Liver (tissue), 9 donors: ENCODE measurements around the gene PPFIBP2. TPM values are rescaled to one million over a fixed set of nuclear protein-coding genes. Genes with fewer than 3 reads are reported as not detected.

ENCODE experiments used
- DNase-seq: peaks from one replicate; pipeline ENCODE4 v3.0.0-alpha.2; 2017; ENCODE audit warnings: low spot score
- H3K27ac ChIP-seq, 2 donors: one replicate each; pipeline ENCODE4 v1.7.0; 2013; ENCODE audit warnings: inconsistent platforms in 2 of 2, low read length in 2 of 2, control low read depth in 1 of 2, low read depth in 1 of 2, mild to moderate bottlenecking in 1 of 2
- H3K27me3 ChIP-seq, 4 donors: one replicate each; pipeline versions ENCODE4 v1.6.1 to v1.7.0; 2013; ENCODE audit warnings: low read length in 3 of 4, inconsistent platforms in 1 of 4, mild to moderate bottlenecking in 1 of 4, moderate library complexity in 1 of 4; ENCODE audit not compliant: control insufficient read depth in 4 of 4, insufficient read depth in 4 of 4
- H3K36me3 ChIP-seq, 4 donors: one replicate each; pipeline versions ENCODE4 v1.6.1 to v1.7.0; 2013; ENCODE audit warnings: low read length in 3 of 4, mild to moderate bottlenecking in 3 of 4, low read depth in 1 of 4, moderate library complexity in 1 of 4; ENCODE audit not compliant: control insufficient read depth in 4 of 4, insufficient read depth in 3 of 4
- H3K4me1 ChIP-seq, 4 donors: one replicate each; pipeline versions ENCODE4 v1.6.1 to v1.7.0; 2013; ENCODE audit warnings: low read length in 3 of 4, mild to moderate bottlenecking in 3 of 4, moderate library complexity in 1 of 4; ENCODE audit not compliant: control insufficient read depth in 4 of 4, insufficient read depth in 4 of 4
- H3K4me3 ChIP-seq, 3 donors: one replicate each; pipeline versions ENCODE4 v1.6.1 to v1.7.0; 2013; ENCODE audit warnings: low read length in 3 of 3, control low read depth in 1 of 3, low read depth in 1 of 3, mild to moderate bottlenecking in 1 of 3
- H3K9ac ChIP-seq, 2 donors: one replicate each; pipeline ENCODE4 v1.7.0; 2013; ENCODE audit warnings: low read length in 2 of 2, mild to moderate bottlenecking in 2 of 2, moderate library complexity in 2 of 2, control low read depth in 1 of 2, low read depth in 1 of 2
- H3K9me3 ChIP-seq, 4 donors: one replicate each; pipeline versions ENCODE4 v1.6.1 to v1.7.0; 2013; ENCODE audit warnings: low read length in 3 of 4; ENCODE audit not compliant: control insufficient read depth in 4 of 4
- EGR1 ChIP-seq, 2 donors: IDR thresholded peaks; 2 replicates each; pipeline ENCODE4 v1.6.1; 2016 to 2018; ENCODE audit warnings: antibody characterized with exemption in 2 of 2, low read depth in 2 of 2
- FOXA1 ChIP-seq: IDR thresholded peaks from 2 replicates; pipeline ENCODE4 v1.6.1; 2016; ENCODE audit warnings: antibody characterized with exemption
- FOXA2 ChIP-seq: IDR thresholded peaks from 2 replicates; pipeline ENCODE4 v1.6.1; 2016; ENCODE audit warnings: antibody characterized with exemption
- GABPA ChIP-seq, 2 donors: IDR thresholded peaks in 1 of 2; conservative IDR thresholded peaks in 1 of 2; 2 replicates each; pipeline ENCODE4 v1.6.1; 2016; ENCODE audit warnings: antibody characterized with exemption in 2 of 2, mild to moderate bottlenecking in 1 of 2, moderate library complexity in 1 of 2
- HNF4A ChIP-seq, 2 donors: conservative IDR thresholded peaks; 2 replicates each; pipeline ENCODE4 v1.6.1; 2016; ENCODE audit warnings: antibody characterized with exemption in 2 of 2, mild to moderate bottlenecking in 2 of 2
- HNF4G ChIP-seq: IDR thresholded peaks from 2 replicates; pipeline ENCODE4 v1.6.1; 2016; ENCODE audit warnings: antibody characterized with exemption
- JUND ChIP-seq, 2 donors: IDR thresholded peaks; 2 replicates each; pipeline ENCODE4 v1.6.1; 2016; ENCODE audit warnings: antibody characterized with exemption in 2 of 2
- NR2F2 ChIP-seq: IDR thresholded peaks from 2 replicates; pipeline ENCODE4 v1.6.1; 2016; ENCODE audit warnings: antibody characterized with exemption
- RAD21 ChIP-seq, 2 donors: IDR thresholded peaks; 2 replicates each; pipeline ENCODE4 v1.6.1; 2016; ENCODE audit warnings: antibody characterized with exemption in 2 of 2, mild to moderate bottlenecking in 2 of 2
- RXRA ChIP-seq, 2 donors: IDR thresholded peaks; 2 replicates each; pipeline ENCODE4 v1.6.1; 2017 to 2018; ENCODE audit warnings: antibody characterized with exemption in 2 of 2, mild to moderate bottlenecking in 1 of 2
- SP1 ChIP-seq: IDR thresholded peaks from 2 replicates; pipeline ENCODE4 v1.6.1; 2018; ENCODE audit warnings: antibody characterized with exemption, mild to moderate bottlenecking
- TAF1 ChIP-seq: conservative IDR thresholded peaks from 2 replicates; pipeline ENCODE4 v1.6.1; 2016; ENCODE audit warnings: antibody characterized with exemption, mild to moderate bottlenecking
- YY1 ChIP-seq: IDR thresholded peaks from 2 replicates; pipeline ENCODE4 v1.6.1; 2016; ENCODE audit warnings: antibody characterized with exemption, mild to moderate bottlenecking
- WGBS: extraction: QIAGEN DNeasy Blood & Tissue Kit; methylation state at CpG from one replicate; pipeline ENCODE4 v1.1.7; 2013; 5-methylcytosine and 5-hydroxymethylcytosine counted together
- polyA plus RNA-seq, 2 donors: library from polyadenylated mRNA; stranded (reverse) in 1 of 2; unstranded in 1 of 2; fragments of 200-250 nt in 1 of 2; fragments of >200 nt in 1 of 2; fragmentation: Nextera tagmentation in 1 of 2; extraction: Ambion mirVana in 1 of 2; gene quantifications; one replicate each; pipeline versions ENCODE4 v1.2.1 to v1.2.3, GENCODE V29; 2013 to 2015
- total RNA-seq, 2 donors: library from RNA; depleted of rRNA; stranded (reverse); fragments of >200 nt; gene quantifications; one replicate each; pipeline ENCODE4 v1.2.3, GENCODE V29; 2014
- TF ChIP-seq, protein P1 (sequence below): fragments of 150-350 bp; IDR thresholded peaks from 2 replicates; pipeline ENCODE4 v1.5.1; 2017; ENCODE audit warnings: improper control_type of control experiment, low read depth, low read length; ENCODE audit not compliant: missing input control
- TF ChIP-seq, protein P2 (sequence below): IDR thresholded peaks from 2 replicates; pipeline ENCODE4 v1.6.1; 2016; ENCODE audit warnings: antibody characterized with exemption
- TF ChIP-seq, protein P3 (sequence below): IDR thresholded peaks from 2 replicates; pipeline ENCODE4 v1.6.1; 2016; ENCODE audit warnings: antibody characterized with exemption
- TF ChIP-seq, protein P4 (sequence below): IDR thresholded peaks from 2 replicates; pipeline ENCODE4 v1.6.1; 2016; ENCODE audit warnings: antibody characterized with exemption
- TF ChIP-seq, protein P5 (sequence below): IDR thresholded peaks from 2 replicates; pipeline ENCODE4 v1.6.1; 2016; ENCODE audit warnings: antibody characterized with exemption, mild to moderate bottlenecking
- donor health status: healthy.
- donor health status: healthy.
- donor health status: healthy.
- donor health status: healthy.
- donor health status: healthy.

Gene PPFIBP2
- total and polyA plus RNA-seq, 4 donors = 19.6 to 80.0 (median 23.2) TPM

DNA sequence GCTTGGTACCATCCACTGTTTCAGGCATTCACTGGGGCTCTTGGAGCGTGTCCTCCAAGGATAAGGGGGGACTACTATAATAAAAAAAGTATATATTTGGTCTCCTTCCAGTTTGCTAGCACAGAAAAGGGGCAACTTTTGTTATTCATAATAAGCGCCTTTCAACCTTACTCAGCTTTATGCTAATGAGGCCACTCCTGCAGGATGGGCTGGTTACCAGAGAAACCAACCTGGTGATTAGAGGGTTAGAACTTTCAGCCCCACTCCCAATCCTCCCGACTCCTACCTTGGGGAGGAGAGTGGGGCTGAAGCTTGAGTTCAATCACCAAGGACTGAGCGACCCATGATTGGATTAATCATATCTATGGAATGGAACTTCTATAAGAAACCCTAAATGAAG, 31.8 kb downstream of the PPFIBP2 start (continued):
- TF ChIP-seq GABPA (IDR thresholded peaks at IDR 0.05 in 1 of 2, conservative IDR thresholded peaks at IDR 0.05 in 1 of 2) (no peak), SP1 (no peak), YY1 (no peak), TAF1 (no peak), HNF4A (conservative IDR thresholded peaks at IDR 0.05) (no peak), RXRA (IDR thresholded peaks at IDR 0.05) (no peak), NR2F2 (no peak)
- TF ChIP-seq, protein P1, sequence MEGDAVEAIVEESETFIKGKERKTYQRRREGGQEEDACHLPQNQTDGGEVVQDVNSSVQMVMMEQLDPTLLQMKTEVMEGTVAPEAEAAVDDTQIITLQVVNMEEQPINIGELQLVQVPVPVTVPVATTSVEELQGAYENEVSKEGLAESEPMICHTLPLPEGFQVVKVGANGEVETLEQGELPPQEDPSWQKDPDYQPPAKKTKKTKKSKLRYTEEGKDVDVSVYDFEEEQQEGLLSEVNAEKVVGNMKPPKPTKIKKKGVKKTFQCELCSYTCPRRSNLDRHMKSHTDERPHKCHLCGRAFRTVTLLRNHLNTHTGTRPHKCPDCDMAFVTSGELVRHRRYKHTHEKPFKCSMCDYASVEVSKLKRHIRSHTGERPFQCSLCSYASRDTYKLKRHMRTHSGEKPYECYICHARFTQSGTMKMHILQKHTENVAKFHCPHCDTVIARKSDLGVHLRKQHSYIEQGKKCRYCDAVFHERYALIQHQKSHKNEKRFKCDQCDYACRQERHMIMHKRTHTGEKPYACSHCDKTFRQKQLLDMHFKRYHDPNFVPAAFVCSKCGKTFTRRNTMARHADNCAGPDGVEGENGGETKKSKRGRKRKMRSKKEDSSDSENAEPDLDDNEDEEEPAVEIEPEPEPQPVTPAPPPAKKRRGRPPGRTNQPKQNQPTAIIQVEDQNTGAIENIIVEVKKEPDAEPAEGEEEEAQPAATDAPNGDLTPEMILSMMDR = no peak
- TF ChIP-seq, protein P2, sequence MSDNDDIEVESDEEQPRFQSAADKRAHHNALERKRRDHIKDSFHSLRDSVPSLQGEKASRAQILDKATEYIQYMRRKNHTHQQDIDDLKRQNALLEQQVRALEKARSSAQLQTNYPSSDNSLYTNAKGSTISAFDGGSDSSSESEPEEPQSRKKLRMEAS = no peak

DNA sequence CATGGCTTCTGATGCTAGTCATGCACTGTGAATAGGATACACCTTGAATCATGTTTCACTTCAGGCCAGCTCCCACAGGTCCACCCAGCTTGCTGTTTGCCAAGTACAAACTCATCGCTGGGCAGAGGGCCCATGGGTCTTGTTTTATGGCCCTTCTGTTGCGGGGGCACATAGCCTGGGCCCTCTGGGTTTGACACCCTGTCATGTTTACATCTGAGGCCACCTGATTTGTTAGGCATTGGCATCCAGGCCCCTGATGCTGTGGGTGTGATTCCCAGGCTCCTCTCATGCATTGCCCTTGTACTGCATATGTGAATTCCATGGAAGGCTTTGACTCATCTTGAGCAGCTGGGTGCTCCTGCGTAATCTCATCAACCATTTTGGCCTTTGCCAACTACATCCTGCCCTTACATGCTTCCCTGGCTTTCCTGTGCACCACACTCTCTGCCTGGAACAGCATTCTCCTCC, 32.6 kb downstream of the PPFIBP2 start:
- H3K36me3 ChIP-seq = peaks cover 0 to 5% (median 4%) of the 10 kb centered on the region in 4 donors
- no peak for DNase-seq
- WGBS = 95% methylated on average over 3 of the region's 3 CpGs

More for the DNA sequence above, 32.6 kb downstream of the PPFIBP2 start:
- TF ChIP-seq RXRA (IDR thresholded peaks at IDR 0.05) (no peak), NR2F2 (no peak), GABPA (IDR thresholded peaks at IDR 0.05 in 1 of 2, conservative IDR thresholded peaks at IDR 0.05 in 1 of 2) (no peak), FOXA2 (no peak), SP1 (no peak), TAF1 (no peak), HNF4A (conservative IDR thresholded peaks at IDR 0.05) (no peak), RAD21 (IDR thresholded peaks at IDR 0.05) (no peak), EGR1 (IDR thresholded peaks at IDR 0.05; ENCODE audit: low read depth in 2 of 2) (no peak), YY1 (no peak), HNF4G (no peak), FOXA1 (no peak), JUND (IDR thresholded peaks at IDR 0.05) (no peak)
- TF ChIP-seq, protein P3, sequence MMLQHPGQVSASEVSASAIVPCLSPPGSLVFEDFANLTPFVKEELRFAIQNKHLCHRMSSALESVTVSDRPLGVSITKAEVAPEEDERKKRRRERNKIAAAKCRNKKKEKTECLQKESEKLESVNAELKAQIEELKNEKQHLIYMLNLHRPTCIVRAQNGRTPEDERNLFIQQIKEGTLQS = no peak
- TF ChIP-seq, protein P4, sequence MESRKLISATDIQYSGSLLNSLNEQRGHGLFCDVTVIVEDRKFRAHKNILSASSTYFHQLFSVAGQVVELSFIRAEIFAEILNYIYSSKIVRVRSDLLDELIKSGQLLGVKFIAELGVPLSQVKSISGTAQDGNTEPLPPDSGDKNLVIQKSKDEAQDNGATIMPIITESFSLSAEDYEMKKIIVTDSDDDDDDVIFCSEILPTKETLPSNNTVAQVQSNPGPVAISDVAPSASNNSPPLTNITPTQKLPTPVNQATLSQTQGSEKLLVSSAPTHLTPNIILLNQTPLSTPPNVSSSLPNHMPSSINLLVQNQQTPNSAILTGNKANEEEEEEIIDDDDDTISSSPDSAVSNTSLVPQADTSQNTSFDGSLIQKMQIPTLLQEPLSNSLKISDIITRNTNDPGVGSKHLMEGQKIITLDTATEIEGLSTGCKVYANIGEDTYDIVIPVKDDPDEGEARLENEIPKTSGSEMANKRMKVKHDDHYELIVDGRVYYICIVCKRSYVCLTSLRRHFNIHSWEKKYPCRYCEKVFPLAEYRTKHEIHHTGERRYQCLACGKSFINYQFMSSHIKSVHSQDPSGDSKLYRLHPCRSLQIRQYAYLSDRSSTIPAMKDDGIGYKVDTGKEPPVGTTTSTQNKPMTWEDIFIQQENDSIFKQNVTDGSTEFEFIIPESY = no peak
- TF ChIP-seq, protein P1 = no peak
- TF ChIP-seq, protein P5, sequence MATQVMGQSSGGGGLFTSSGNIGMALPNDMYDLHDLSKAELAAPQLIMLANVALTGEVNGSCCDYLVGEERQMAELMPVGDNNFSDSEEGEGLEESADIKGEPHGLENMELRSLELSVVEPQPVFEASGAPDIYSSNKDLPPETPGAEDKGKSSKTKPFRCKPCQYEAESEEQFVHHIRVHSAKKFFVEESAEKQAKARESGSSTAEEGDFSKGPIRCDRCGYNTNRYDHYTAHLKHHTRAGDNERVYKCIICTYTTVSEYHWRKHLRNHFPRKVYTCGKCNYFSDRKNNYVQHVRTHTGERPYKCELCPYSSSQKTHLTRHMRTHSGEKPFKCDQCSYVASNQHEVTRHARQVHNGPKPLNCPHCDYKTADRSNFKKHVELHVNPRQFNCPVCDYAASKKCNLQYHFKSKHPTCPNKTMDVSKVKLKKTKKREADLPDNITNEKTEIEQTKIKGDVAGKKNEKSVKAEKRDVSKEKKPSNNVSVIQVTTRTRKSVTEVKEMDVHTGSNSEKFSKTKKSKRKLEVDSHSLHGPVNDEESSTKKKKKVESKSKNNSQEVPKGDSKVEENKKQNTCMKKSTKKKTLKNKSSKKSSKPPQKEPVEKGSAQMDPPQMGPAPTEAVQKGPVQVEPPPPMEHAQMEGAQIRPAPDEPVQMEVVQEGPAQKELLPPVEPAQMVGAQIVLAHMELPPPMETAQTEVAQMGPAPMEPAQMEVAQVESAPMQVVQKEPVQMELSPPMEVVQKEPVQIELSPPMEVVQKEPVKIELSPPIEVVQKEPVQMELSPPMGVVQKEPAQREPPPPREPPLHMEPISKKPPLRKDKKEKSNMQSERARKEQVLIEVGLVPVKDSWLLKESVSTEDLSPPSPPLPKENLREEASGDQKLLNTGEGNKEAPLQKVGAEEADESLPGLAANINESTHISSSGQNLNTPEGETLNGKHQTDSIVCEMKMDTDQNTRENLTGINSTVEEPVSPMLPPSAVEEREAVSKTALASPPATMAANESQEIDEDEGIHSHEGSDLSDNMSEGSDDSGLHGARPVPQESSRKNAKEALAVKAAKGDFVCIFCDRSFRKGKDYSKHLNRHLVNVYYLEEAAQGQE = no peak
- TF ChIP-seq, protein P2 = no peak
- Histone ChIP-seq H3K4me3 (no peak overlapping the region), H3K27me3 (no peaks in the 10 kb centered on the region), H3K27ac (no peak overlapping the region), H3K9ac (no peak overlapping the region), H3K4me1 (peaks cover 0 to 4% (median 0%) of the 10 kb centered on the region in 4 donors), H3K9me3 (no peaks in the 10 kb centered on the region)
